HG02571 (cell line): ENCODE measurements around the gene DNAJA4.
A peak's percentile ranks its signal among the peaks of the same experiment; 100 is the strongest.

Source experiments
- ATAC-seq: cut with Tn5 transposase; IDR thresholded peaks from one replicate; pipeline ENCODE4 v1.9.1; 2021; ENCODE audit warnings: mild to moderate bottlenecking, moderate library complexity; ENCODE audit not compliant: unreplicated experiment

DNAJA4 gene

GRCh38 chr15:78276064-78276943, 11.9 kb downstream of the DNAJA4 start:
- no peak for ATAC-seq

GRCh38 chr15:78280319-78281072, 16.1 kb downstream of the DNAJA4 start:
- no peak for ATAC-seq

- no peak for ATAC-seq
Measured at GRCh38 chr15:78282324-78282723, 18.0 kb downstream of the DNAJA4 start.

- no peak for ATAC-seq
Measured at GRCh38 chr15:78284758-78285157, 20.4 kb downstream of the DNAJA4 start.

GRCh38 chr15:78290222-78290621, 25.9 kb downstream of the DNAJA4 start:
- ATAC-seq, result no peak

- ATAC-seq, result no peak
Measured at GRCh38 chr15:78291052-78291451, 26.7 kb downstream of the DNAJA4 start.

GRCh38 chr15:78291698-78292097, 27.3 kb downstream of the DNAJA4 start:
- no peak for ATAC-seq

GRCh38 chr15:78292219-78292618, 27.9 kb downstream of the DNAJA4 start:
- ATAC-seq, result no peak

- peak; percentile 81 for ATAC-seq
Measured at GRCh38 chr15:78299101-78299930, 35.0 kb downstream of the DNAJA4 start, which contains the start of gene SKIC8. TSS of gene SKIC8 (minus strand) at chr15:78299609. CDS start at chr15:78295686, 3,923 bp downstream.

- ATAC-seq, result no peak
Measured at GRCh38 chr15:78301326-78301725, 37.0 kb downstream of the DNAJA4 start.

GRCh38 chr15:78301828-78302227, 37.5 kb downstream of the DNAJA4 start:
- no peak for ATAC-seq

GRCh38 chr15:78302579-78303312, 38.4 kb downstream of the DNAJA4 start:
- no peak for ATAC-seq

- no peak for ATAC-seq
Measured at GRCh38 chr15:78304216-78305066, 40.1 kb downstream of the DNAJA4 start.

- no peak for ATAC-seq
Measured at GRCh38 chr15:78306176-78306774, 41.9 kb downstream of the DNAJA4 start.

- ATAC-seq, result no peak
Measured at GRCh38 chr15:78307976-78308375, 43.6 kb downstream of the DNAJA4 start.

GRCh38 chr15:78308422-78309032, 44.2 kb downstream of the DNAJA4 start:
- no peak for ATAC-seq

GRCh38 chr15:78311292-78311691, 46.9 kb downstream of the DNAJA4 start:
- no peak for ATAC-seq

- ATAC-seq, result no peak
Measured at GRCh38 chr15:78312536-78312935, 48.2 kb downstream of the DNAJA4 start.

- no peak for ATAC-seq
Measured at GRCh38 chr15:78312957-78313356, 48.6 kb downstream of the DNAJA4 start.
